ENCODE data around the gene SLC37A3.
A peak's percentile ranks its signal among the peaks of the same experiment; 100 is the strongest.

Gene SLC37A3

GRCh38 chr7:140326116-140326928, 72.0 kb downstream of the SLC37A3 start:
- no peaks in the 10 kb centered on the region for H3K36me3 ChIP-seq (ENCODE audit: insufficient read depth, low read length)
- H3K27me3 ChIP-seq (ENCODE audit: insufficient read depth, low read length) = no peaks in the 10 kb centered on the region
- H3K27ac ChIP-seq (ENCODE audit: low read depth, low read length, poor library complexity, severe bottlenecking) = no peak overlapping the region
- no peak overlapping the region for H3K4me3 ChIP-seq (ENCODE audit: low read depth, low read length, poor library complexity, severe bottlenecking)
- H4K20me1 ChIP-seq (ENCODE audit: insufficient read depth, low read length) = no peaks in the 10 kb centered on the region
- no peaks in the 10 kb centered on the region for H3K4me1 ChIP-seq (ENCODE audit: insufficient read depth, low read length, severe bottlenecking)
- peak; percentile 86 for TF ChIP-seq CTCF (IDR thresholded peaks at IDR 0.05; ENCODE audit: low read length)
- no peak for TF ChIP-seq EZH2 (IDR thresholded peaks at IDR 0.05; ENCODE audit: borderline replicate concordance, low read length)
- H3K9me2 ChIP-seq (ENCODE audit: low read depth, low read length) = no peaks in the 10 kb centered on the region
- H3K9ac ChIP-seq (ENCODE audit: low read length) = no peak overlapping the region
- no peaks in the 10 kb centered on the region for H3F3A ChIP-seq (ENCODE audit: insufficient read depth, low read length)
- H3K4me2 ChIP-seq (ENCODE audit: low read length) = no peak overlapping the region
- H3K79me2 ChIP-seq (ENCODE audit: insufficient read depth, low read length) = no peaks in the 10 kb centered on the region
- H3K9me3 ChIP-seq (ENCODE audit: low read length) = no peaks in the 10 kb centered on the region
- H2AFZ ChIP-seq (ENCODE audit: low read length) = no peak overlapping the region

- Histone ChIP-seq H3K36me3 (ENCODE audit: insufficient read depth, low read length) (no peaks in the 10 kb centered on the region), H3K9me2 (ENCODE audit: low read depth, low read length) (no peaks in the 10 kb centered on the region), H3K4me3 (ENCODE audit: low read depth, low read length, poor library complexity, severe bottlenecking) (no peak overlapping the region), H3K27me3 (ENCODE audit: insufficient read depth, low read length) (no peaks in the 10 kb centered on the region), H3K4me2 (ENCODE audit: low read length) (no peak overlapping the region), H3K79me2 (ENCODE audit: insufficient read depth, low read length) (no peaks in the 10 kb centered on the region), H2AFZ (ENCODE audit: low read length) (no peak overlapping the region), H3K9ac (ENCODE audit: low read length) (no peak overlapping the region), H3F3A (ENCODE audit: insufficient read depth, low read length) (no peaks in the 10 kb centered on the region), H4K20me1 (ENCODE audit: insufficient read depth, low read length) (no peaks in the 10 kb centered on the region), H3K27ac (ENCODE audit: low read depth, low read length, poor library complexity, severe bottlenecking) (no peak overlapping the region), H3K4me1 (ENCODE audit: insufficient read depth, low read length, severe bottlenecking) (no peaks in the 10 kb centered on the region), H3K9me3 (ENCODE audit: low read length) (no peaks in the 10 kb centered on the region)
- no peak for TF ChIP-seq CTCF (IDR thresholded peaks at IDR 0.05; ENCODE audit: low read length)
- TF ChIP-seq EZH2 (IDR thresholded peaks at IDR 0.05; ENCODE audit: borderline replicate concordance, low read length) = no peak
Observed at GRCh38 chr7:140325600-140325999, 72.7 kb downstream of the SLC37A3 start.

- H3K9me2 ChIP-seq (ENCODE audit: low read depth, low read length) = no peaks in the 10 kb centered on the region
- H3K4me1 ChIP-seq (ENCODE audit: insufficient read depth, low read length, severe bottlenecking) = no peaks in the 10 kb centered on the region
- H3F3A ChIP-seq (ENCODE audit: insufficient read depth, low read length) = no peaks in the 10 kb centered on the region
- no peaks in the 10 kb centered on the region for H4K20me1 ChIP-seq (ENCODE audit: insufficient read depth, low read length)
- H3K4me3 ChIP-seq (ENCODE audit: low read depth, low read length, poor library complexity, severe bottlenecking) = no peak overlapping the region
- H3K27ac ChIP-seq (ENCODE audit: low read depth, low read length, poor library complexity, severe bottlenecking) = no peak overlapping the region
- no peak overlapping the region for H3K9ac ChIP-seq (ENCODE audit: low read length)
- no peaks in the 10 kb centered on the region for H3K36me3 ChIP-seq (ENCODE audit: insufficient read depth, low read length)
- H2AFZ ChIP-seq (ENCODE audit: low read length) = no peak overlapping the region
- no peak overlapping the region for H3K4me2 ChIP-seq (ENCODE audit: low read length)
- no peak for TF ChIP-seq CTCF (IDR thresholded peaks at IDR 0.05; ENCODE audit: low read length)
- no peak for TF ChIP-seq EZH2 (IDR thresholded peaks at IDR 0.05; ENCODE audit: borderline replicate concordance, low read length)
- H3K27me3 ChIP-seq (ENCODE audit: insufficient read depth, low read length) = no peaks in the 10 kb centered on the region; the same call in 1 of the 2 replicates
- no peaks in the 10 kb centered on the region for H3K9me3 ChIP-seq (ENCODE audit: low read length)
- no peaks in the 10 kb centered on the region for H3K79me2 ChIP-seq (ENCODE audit: insufficient read depth, low read length)
Observed at GRCh38 chr7:140324714-140325113, 73.6 kb downstream of the SLC37A3 start.
